GM21825 (cell line): Measurements from ENCODE around the gene VAMP7.
"Not testable (repeated sequence)": the region's sequence is repeated elsewhere in the genome, so short reads cannot be mapped to it uniquely, and the experiment has no call there.

ENCODE experiments used
- ATAC-seq: cut with Tn5 transposase; IDR thresholded peaks from one replicate; pipeline ENCODE4 v1.9.1; 2021; ENCODE audit warnings: mild to moderate bottlenecking, moderate library complexity; ENCODE audit not compliant: unreplicated experiment

Gene VAMP7

GRCh38 chrX:155881158-155881993, at the start of gene VAMP7:
TSS of gene VAMP7 (plus strand) at chrX:155881345. CDS start at chrX:155889467, 8,122 bp downstream.
- ATAC-seq: peak; percentile 98

- ATAC-seq: no peak
Observed at GRCh38 chrX:155841232-155841631, 39.9 kb upstream of the VAMP7 start.

- ATAC-seq: not testable (repeated sequence)
Observed at GRCh38 chrX:155851786-155852185, 29.4 kb upstream of the VAMP7 start.

GRCh38 chrX:155857561-155857960, 23.6 kb upstream of the VAMP7 start:
- ATAC-seq: no peak

- ATAC-seq: no peak
Observed at GRCh38 chrX:155864655-155865054, 16.5 kb upstream of the VAMP7 start.

- ATAC-seq: no peak
Observed at GRCh38 chrX:155865193-155865592, 16.0 kb upstream of the VAMP7 start.

GRCh38 chrX:155867821-155868220, 13.3 kb upstream of the VAMP7 start:
- no peak for ATAC-seq

GRCh38 chrX:155870958-155871357, 10.2 kb upstream of the VAMP7 start:
- no peak for ATAC-seq

- ATAC-seq: no peak
Observed at GRCh38 chrX:155871934-155872333, 9.2 kb upstream of the VAMP7 start.

- ATAC-seq: no peak
Observed at GRCh38 chrX:155873188-155873587, 8.0 kb upstream of the VAMP7 start.

- ATAC-seq: no peak
Observed at GRCh38 chrX:155874571-155875244, 6.4 kb upstream of the VAMP7 start.

- ATAC-seq: no peak
Observed at GRCh38 chrX:155876704-155877103, 4.4 kb upstream of the VAMP7 start.

- no peak for ATAC-seq
Observed at GRCh38 chrX:155877288-155877687, 3.9 kb upstream of the VAMP7 start.

GRCh38 chrX:155880586-155881157, 473 bp upstream of the VAMP7 start:
- no peak for ATAC-seq

GRCh38 chrX:155886409-155886808, 5.3 kb downstream of the VAMP7 start:
- no peak for ATAC-seq

- ATAC-seq: no peak
Observed at GRCh38 chrX:155888139-155888538, 7.0 kb downstream of the VAMP7 start.

GRCh38 chrX:155889328-155889727, 8.2 kb downstream of the VAMP7 start:
- no peak for ATAC-seq

- no peak for ATAC-seq
Observed at GRCh38 chrX:155891446-155892210, 10.5 kb downstream of the VAMP7 start.

- ATAC-seq: no peak
Observed at GRCh38 chrX:155893521-155893920, 12.4 kb downstream of the VAMP7 start.

GRCh38 chrX:155896512-155896911, 15.4 kb downstream of the VAMP7 start:
- no peak for ATAC-seq

- ATAC-seq: no peak
Observed at GRCh38 chrX:155899366-155899765, 18.2 kb downstream of the VAMP7 start.
